Stimulated activated CD8-positive, alpha-beta memory T cell treated with anti-CD3 and anti-CD28 coated beads, Interleukin-2, amount 100 ng/mL, for 1 hour (primary cell): ENCODE data around the gene PRKD1.
"Not testable (repeated sequence)": the region's sequence is repeated elsewhere in the genome, so short reads cannot be mapped to it uniquely, and the experiment has no call there.

ENCODE experiments used
- DNase-seq, 2 donors: peaks; one replicate each; pipeline ENCODE4 v3.0.0-alpha.2; 2020; ENCODE audit warnings: low read depth in 2 of 2

Gene PRKD1

GRCh38 chr14:29740491-29740890 is 187.2 kb downstream of the PRKD1 start:
- no peak for DNase-seq

DNA sequence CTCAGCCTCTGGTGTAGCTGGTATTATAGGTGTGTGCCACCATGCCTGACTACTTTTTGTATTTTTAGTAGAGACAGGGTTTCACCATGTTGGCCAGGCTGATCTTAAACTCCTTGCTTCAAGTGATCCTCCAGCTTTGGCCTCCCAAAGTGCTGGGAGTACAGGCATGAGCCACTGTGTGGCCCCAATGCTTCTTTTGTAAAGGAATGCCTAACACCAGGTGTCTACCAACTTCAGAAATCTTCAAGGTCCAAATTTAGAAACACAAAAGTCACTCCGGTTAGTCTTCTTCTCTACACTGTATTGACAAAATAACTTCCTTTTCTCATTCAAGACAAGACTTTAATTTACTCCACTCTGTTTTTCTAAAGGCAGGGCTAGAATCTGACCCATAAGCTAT is 188.7 kb downstream of the PRKD1 start:
- DNase-seq: no peak

- DNase-seq: no peak
These were observed 189.6 kb downstream of the PRKD1 start for GRCh38 chr14:29738056-29738455.

GRCh38 chr14:29735459-29735858 is 192.2 kb downstream of the PRKD1 start:
- DNase-seq: no peak

- no peak for DNase-seq
These were observed 192.9 kb downstream of the PRKD1 start for GRCh38 chr14:29734732-29735131.

DNA sequence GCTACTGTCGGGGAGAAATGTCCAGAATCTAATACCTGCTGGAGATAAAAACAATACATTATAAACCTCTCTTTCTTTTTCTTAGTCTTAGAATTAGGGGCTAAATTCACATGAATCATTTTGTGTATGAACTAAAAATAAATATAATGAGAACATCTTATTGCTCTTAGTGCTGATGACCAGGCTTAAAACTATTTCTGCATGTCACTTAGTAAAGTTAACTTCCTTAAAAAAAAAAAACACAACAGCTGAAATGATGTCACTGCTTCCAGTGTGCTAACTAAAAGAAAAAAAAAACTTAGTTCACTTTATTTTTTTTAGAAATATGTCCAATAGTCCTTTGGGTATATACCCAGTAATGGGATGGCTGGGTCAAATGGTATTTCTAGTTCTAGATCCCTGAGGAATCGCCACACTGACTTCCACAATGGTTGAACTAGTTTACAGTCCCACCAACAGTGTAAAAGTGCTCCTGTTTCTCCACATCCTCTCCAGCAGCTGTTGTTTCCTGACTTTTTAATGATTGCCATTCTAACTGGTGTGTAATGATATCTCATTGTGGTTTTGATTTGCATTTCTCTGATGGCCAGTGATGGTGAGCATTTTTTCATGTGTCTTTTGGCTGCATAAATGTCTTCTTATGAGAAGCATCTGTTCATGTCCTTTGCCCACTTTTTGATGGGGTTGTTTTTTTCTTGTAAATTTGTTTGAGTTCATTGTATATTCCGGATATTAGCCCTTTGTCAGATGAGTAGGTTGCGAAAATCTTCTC is 200.9 kb downstream of the PRKD1 start:
- DNase-seq: not testable (repeated sequence)

DNA sequence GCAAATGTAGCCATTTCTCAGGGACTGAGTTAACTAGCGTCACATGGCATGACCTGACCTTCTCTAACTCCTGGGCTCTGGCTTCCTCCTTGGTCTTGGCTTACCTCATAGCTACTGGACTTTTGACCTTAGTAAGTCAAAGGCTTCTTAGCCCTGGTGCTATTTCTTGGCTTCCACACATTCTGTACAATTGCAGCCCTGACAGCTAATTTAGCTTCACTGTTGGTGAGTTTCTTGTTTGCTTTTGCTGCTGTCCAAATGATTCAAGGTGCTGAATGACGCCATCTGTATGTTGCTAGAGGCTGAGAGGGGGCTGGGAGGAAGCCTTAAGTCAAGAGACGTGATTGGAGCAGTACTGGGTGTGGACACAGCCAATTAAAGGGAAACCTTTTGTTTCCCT is 202.7 kb downstream of the PRKD1 start:
- DNase-seq: no peak

GRCh38 chr14:29722831-29723230 is 204.8 kb downstream of the PRKD1 start:
- DNase-seq: no peak

GRCh38 chr14:29721586-29721985 is 206.1 kb downstream of the PRKD1 start:
- DNase-seq: no peak

DNA sequence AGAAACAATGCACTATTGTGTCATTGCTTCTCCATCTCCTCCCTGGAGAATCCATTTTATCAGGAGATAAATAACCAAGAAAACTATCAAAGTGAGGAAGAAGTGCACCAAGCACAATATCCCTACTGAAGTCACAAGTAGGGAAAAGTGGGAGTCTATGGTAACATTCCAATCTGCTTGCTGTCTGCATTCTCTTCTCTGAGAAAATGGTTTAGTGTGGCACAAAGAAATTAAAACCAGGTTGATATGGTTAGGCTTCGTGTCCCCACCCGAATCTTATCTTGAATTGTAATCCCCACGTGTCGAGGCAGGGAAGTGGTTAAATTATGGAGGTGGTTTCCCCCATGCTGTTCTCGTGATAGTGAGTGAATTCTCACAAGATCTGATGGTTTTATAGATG is 209.7 kb downstream of the PRKD1 start:
- no peak for DNase-seq

- DNase-seq: no peak
These were observed 211.5 kb downstream of the PRKD1 start for GRCh38 chr14:29716150-29716549.

DNA sequence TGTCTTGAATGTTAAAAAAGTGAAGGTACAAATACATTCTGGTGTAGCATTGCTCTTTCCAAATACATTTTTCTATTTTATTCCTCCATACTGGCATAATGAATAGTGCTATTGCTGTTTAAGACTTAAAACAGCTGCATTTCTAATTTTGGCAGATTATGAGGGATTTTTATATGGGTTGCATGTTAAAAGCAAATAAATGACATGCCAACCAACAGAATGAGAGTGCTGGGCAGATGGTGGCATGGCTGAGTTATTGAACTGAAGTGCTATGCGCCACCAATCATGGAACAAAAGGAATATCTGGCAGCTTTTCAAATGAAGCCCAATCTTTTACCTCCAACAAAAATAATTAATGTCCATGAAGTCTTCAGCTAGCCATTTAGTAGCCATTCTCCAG is 215.0 kb downstream of the PRKD1 start:
- DNase-seq: no peak

- DNase-seq: no peak
These were observed 217.6 kb downstream of the PRKD1 start for GRCh38 chr14:29710015-29710414.

DNA sequence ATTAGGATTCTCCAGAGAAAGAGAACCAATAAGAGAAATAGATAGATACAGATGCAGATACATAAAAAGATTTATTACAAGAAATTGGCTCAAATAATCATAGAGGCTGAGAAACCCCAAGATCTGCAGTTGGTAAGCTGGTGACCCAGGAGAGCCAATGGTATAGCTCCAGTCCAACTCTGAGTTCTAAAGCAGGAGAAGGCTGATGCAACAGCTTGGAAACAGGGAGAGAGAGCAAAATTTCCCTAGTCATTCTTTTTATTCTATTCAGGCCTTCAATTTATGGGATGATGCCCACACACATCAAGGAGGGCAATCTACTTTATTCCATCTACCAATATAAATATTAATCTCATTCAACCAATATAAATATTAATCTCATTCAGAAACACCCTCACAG is 218.2 kb downstream of the PRKD1 start:
- no peak for DNase-seq

DNA sequence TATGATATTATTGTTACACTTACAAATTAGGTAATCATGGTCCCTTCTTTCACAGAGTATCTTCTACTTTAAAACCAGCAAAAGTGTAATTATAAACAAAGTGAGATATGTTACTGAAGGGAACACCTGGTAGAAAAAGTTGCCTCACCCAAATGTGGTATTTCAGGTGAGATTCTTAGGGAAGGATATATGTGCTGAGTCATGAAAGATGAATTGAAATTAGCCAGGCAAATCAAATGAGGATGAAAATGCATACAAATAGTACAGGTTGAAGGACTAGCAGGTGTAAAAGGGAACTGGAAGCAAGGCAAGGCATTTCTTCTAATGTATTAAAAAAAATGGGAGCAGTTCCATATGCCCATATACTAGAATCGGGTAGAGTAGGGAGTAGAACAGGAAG is 220.9 kb downstream of the PRKD1 start:
- no peak for DNase-seq

GRCh38 chr14:29705801-29706200 is 221.8 kb downstream of the PRKD1 start:
- no peak for DNase-seq

GRCh38 chr14:29689597-29689996 is 238.1 kb downstream of the PRKD1 start:
- DNase-seq: not testable (repeated sequence)

- DNase-seq: no peak
These were observed 239.8 kb downstream of the PRKD1 start for GRCh38 chr14:29687866-29688265.

- no peak for DNase-seq
These were observed 240.4 kb downstream of the PRKD1 start for GRCh38 chr14:29687071-29687765.

GRCh38 chr14:29684926-29685325 is 242.7 kb downstream of the PRKD1 start:
- DNase-seq: no peak

DNA sequence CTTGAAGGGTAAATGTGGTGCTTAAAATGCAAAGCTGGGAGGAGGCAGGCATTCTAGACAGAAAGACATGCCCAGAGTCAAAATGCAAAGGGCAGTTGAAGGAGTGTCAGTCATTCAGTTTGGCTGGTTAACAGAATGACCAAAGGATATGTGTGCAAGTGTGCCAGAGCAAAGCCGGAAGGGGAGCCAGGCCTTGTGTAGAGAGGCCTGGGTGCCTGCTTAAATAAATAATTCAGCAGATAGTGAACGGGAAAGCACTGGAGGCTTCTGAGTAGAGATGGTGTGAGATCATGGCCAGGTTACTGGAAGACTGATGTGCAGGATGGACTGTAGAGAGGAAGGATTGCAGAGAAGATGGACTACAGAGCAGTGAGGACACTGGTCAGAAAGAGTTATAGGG is 244.9 kb downstream of the PRKD1 start:
- DNase-seq: no peak

DNA sequence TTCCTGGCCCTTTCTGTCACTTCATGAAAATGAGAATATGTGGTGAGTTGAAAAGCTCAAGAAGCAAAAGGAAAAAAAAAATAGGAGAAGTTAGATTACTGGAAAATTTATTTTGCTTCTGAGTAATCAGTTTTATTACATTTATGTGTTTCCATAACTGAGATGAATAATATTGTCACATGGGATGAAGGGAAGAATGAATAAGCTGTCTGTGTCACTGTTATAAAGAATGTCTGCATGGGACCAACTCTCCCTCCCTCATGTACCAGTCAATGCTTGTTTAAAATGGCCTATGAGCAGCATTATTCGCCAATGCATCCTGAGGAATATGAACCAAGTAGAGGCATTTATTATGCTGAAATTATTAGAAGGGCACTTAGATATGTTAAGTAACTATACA is 246.3 kb downstream of the PRKD1 start:
- DNase-seq: no peak

DNA sequence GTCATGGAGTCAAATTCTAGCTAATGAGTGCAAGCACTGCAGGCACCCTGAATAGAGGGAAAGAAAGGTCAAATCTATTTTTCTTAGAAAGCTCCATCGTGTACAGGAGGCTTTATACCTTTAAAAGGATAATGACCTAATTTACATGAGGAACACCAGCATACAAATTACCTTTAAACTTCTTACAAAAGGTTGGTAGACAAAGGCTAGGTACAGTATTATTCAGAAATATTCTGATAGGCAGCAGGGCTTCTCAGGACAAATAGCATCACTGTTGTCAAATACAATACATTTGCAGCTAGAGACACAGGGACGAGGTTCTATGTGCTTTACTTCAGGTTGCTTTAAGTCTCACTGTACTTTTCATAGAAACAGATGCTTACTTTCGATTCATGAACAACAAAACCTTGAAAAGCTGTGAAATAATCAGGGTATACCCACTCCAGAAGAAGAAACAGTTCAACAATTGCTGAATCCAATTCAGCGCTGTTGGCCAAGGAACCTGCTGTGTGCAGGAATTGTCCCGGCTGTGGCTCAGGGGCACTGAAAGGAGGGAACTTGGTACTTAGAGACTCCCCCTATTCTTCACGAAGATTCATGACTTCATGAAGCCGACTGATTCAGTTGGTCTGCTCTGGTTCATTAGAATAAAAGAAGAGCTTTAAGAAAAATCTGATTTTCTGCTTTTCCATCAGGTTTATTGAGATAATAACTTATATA is 252.9 kb downstream of the PRKD1 start:
- DNase-seq: no peak
